Trophoblast cell (in vitro differentiated cells and primary cell): Measurements from ENCODE around the gene FHIT.

ENCODE experiments used
- DNase-seq, 2 donors: peaks; one replicate each; pipeline ENCODE4 v3.0.0-alpha.2; 2016
- H2AFZ ChIP-seq: 2 replicates; pipeline ENCODE4 v1.6.1; 2013; ENCODE audit warnings: low read length, moderate library complexity, mild to moderate bottlenecking; ENCODE audit not compliant: insufficient read depth, poor library complexity
- H2AK5ac ChIP-seq: 2 replicates; pipeline ENCODE4 v1.6.1; 2013; ENCODE audit warnings: mild to moderate bottlenecking, low read length
- H2BK120ac ChIP-seq: 2 replicates; pipeline ENCODE4 v1.6.1; 2013; ENCODE audit warnings: low read length, mild to moderate bottlenecking, moderate library complexity; ENCODE audit not compliant: insufficient read depth, poor library complexity
- H2BK12ac ChIP-seq: 2 replicates; pipeline ENCODE4 v1.6.1; 2013; ENCODE audit warnings: mild to moderate bottlenecking, low read length, moderate library complexity
- H2BK5ac ChIP-seq: 2 replicates; pipeline ENCODE4 v1.6.1; 2013; ENCODE audit warnings: low read length, low read depth, moderate library complexity, mild to moderate bottlenecking; ENCODE audit not compliant: poor library complexity
- H3K14ac ChIP-seq: 2 replicates; pipeline ENCODE4 v1.6.1; 2013; ENCODE audit warnings: mild to moderate bottlenecking, low read length
- H3K18ac ChIP-seq: 2 replicates; pipeline ENCODE4 v1.6.1; 2013; ENCODE audit warnings: mild to moderate bottlenecking, low read length
- H3K23ac ChIP-seq: 2 replicates; pipeline ENCODE4 v1.6.1; 2013; ENCODE audit warnings: low read length
- H3K27ac ChIP-seq: 2 replicates; pipeline ENCODE4 v1.5.1; 2013; ENCODE audit warnings: low read depth, mild to moderate bottlenecking, inconsistent platforms, low read length, moderate library complexity
- H3K27me3 ChIP-seq: 2 replicates; pipeline ENCODE4 v1.6.1; 2013; ENCODE audit warnings: inconsistent platforms, mild to moderate bottlenecking, low read length, moderate library complexity; ENCODE audit not compliant: insufficient read depth
- H3K36me3 ChIP-seq, 2 experiments: 1 replicate in 1 of 2; 2 replicates in 1 of 2; pipeline ENCODE4 v1.6.1; 2013; ENCODE audit warnings: low read length in 2 of 2, mild to moderate bottlenecking in 2 of 2, moderate library complexity in 1 of 2; ENCODE audit not compliant: insufficient read depth in 2 of 2, control insufficient read depth in 1 of 2
- H3K4ac ChIP-seq: 2 replicates; pipeline ENCODE4 v1.6.1; 2013; ENCODE audit warnings: low read depth, mild to moderate bottlenecking, low read length, moderate library complexity
- H3K4me1 ChIP-seq, 2 experiments: 1 replicate in 1 of 2; 2 replicates in 1 of 2; pipeline ENCODE4 v1.6.1; 2013; ENCODE audit warnings: low read length in 2 of 2, mild to moderate bottlenecking in 2 of 2, moderate library complexity in 1 of 2; ENCODE audit not compliant: insufficient read depth in 2 of 2, control insufficient read depth in 1 of 2
- H3K4me2 ChIP-seq: 2 replicates; pipeline ENCODE4 v1.6.1; 2013; ENCODE audit warnings: inconsistent platforms, mild to moderate bottlenecking, low read length, moderate library complexity
- H3K4me3 ChIP-seq: 2 replicates; pipeline ENCODE4 v1.5.1; 2013; ENCODE audit warnings: mild to moderate bottlenecking, low read depth, low read length, inconsistent platforms
- H3K79me1 ChIP-seq: one replicate; pipeline ENCODE4 v1.6.1; 2013; ENCODE audit warnings: low read length
- H3K79me2 ChIP-seq: 2 replicates; pipeline ENCODE4 v1.6.1; 2013; ENCODE audit warnings: low read length, mild to moderate bottlenecking; ENCODE audit not compliant: control insufficient read depth, insufficient read depth, poor library complexity
- H3K9ac ChIP-seq: 2 replicates; pipeline ENCODE4 v1.6.1; 2013; ENCODE audit warnings: mild to moderate bottlenecking, low read length
- H3K9me3 ChIP-seq: 2 replicates; pipeline ENCODE4 v1.6.1; 2013; ENCODE audit warnings: low read depth, mild to moderate bottlenecking, control low read depth, inconsistent platforms, low read length; ENCODE audit not compliant: insufficient read depth
- H4K12ac ChIP-seq: 2 replicates; pipeline ENCODE4 v1.6.1; 2013; ENCODE audit warnings: low read depth, mild to moderate bottlenecking, low read length, moderate library complexity
- H4K8ac ChIP-seq: 2 replicates; pipeline ENCODE4 v1.6.1; 2013; ENCODE audit warnings: low read depth, mild to moderate bottlenecking, low read length, moderate library complexity
- H4K91ac ChIP-seq: one replicate; pipeline ENCODE4 v1.6.1; 2013; ENCODE audit warnings: low read depth, mild to moderate bottlenecking, low read length, moderate library complexity
- WGBS: extraction: QIAGEN DNeasy Blood & Tissue Kit; methylation state at CpG from one replicate; pipeline ENCODE4 v1.1.7; 2013; ENCODE audit warnings: missing lambda C conversion rate; ENCODE audit not compliant: insufficient read length, insufficient coverage; ENCODE audit errors: extremely low coverage; 5-methylcytosine and 5-hydroxymethylcytosine counted together

Gene FHIT

DNA sequence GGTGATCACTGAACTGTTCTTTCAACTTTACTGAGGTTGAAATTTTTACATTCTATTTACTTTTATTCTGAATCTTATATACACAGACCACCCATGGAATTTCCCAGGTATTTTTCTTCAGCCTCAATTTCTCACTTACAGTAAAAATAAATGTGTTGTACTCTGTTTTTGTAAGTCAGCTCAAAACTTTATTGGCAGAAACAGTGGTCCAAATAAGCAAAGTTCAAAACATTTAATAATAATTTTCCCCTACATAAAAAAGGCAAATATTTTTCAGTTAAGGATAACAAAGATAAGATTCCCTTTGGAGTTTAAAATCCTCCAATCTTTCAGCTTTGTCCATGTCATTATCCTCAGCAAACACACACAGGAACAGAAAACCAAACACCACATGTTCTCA lies 738.0 kb downstream of the FHIT start:
- H3K14ac ChIP-seq = no peak overlapping the region
- H2BK5ac ChIP-seq = no peak overlapping the region
- no peak overlapping the region for H3K23ac ChIP-seq
- H3K4me3 ChIP-seq = no peak overlapping the region
- H3K9me3 ChIP-seq = peaks cover 2% of the 10 kb centered on the region
- H4K12ac ChIP-seq = no peak overlapping the region
- H3K27ac ChIP-seq = no peak overlapping the region
- no peak overlapping the region for H3K18ac ChIP-seq
- DNase-seq = no peak
- H3K4me2 ChIP-seq = no peak overlapping the region
- no peak overlapping the region for H2BK12ac ChIP-seq
- no peak overlapping the region for H2AFZ ChIP-seq
- H3K9ac ChIP-seq = no peak overlapping the region
- H3K36me3 ChIP-seq = no peaks in the 10 kb centered on the region
- H2AK5ac ChIP-seq = no peak overlapping the region
- no peaks in the 10 kb centered on the region for H3K79me1 ChIP-seq
- H4K8ac ChIP-seq = no peak overlapping the region
- H3K27me3 ChIP-seq = no peaks in the 10 kb centered on the region
- no peaks in the 10 kb centered on the region for H3K79me2 ChIP-seq
- no peak overlapping the region for H4K91ac ChIP-seq
- no peak overlapping the region for H2BK120ac ChIP-seq
- H3K4me1 ChIP-seq = no peaks in the 10 kb centered on the region
- no peak overlapping the region for H3K4ac ChIP-seq

DNA sequence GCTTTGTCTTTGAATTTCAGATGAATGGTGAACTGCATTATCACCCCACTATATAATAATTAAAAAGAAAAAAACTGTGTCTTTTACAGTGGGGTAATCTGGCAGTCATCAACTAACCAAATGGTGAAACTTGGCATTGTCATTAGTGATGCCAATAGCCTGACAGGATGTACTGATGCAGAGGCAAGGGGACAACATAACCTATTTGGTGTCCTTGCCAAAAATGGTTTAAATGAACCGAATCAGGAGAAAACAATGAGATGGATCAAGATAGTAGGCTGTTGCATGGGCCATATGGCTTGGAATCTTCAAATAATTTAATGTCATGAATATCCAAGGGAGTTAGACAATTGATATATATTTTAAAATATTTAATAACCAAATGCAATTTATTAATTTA lies 738.7 kb downstream of the FHIT start:
- H3K79me1 ChIP-seq = no peaks in the 10 kb centered on the region
- no peak overlapping the region for H2BK120ac ChIP-seq
- H3K4me3 ChIP-seq = no peak overlapping the region
- no peak overlapping the region for H2BK5ac ChIP-seq
- no peak overlapping the region for H3K23ac ChIP-seq
- peaks cover 2% of the 10 kb centered on the region for H3K9me3 ChIP-seq
- no peak overlapping the region for H2AK5ac ChIP-seq
- no peaks in the 10 kb centered on the region for H3K27me3 ChIP-seq
- no peak overlapping the region for H4K8ac ChIP-seq
- no peak overlapping the region for H2BK12ac ChIP-seq
- no peak overlapping the region for H3K18ac ChIP-seq
- no peak overlapping the region for H3K14ac ChIP-seq
- no peak overlapping the region for H4K12ac ChIP-seq
- H2AFZ ChIP-seq = no peak overlapping the region
- WGBS = no CpG with 5 or more reads among the region's 1 CpG
- DNase-seq = no peak
- no peaks in the 10 kb centered on the region for H3K79me2 ChIP-seq
- H3K27ac ChIP-seq = no peak overlapping the region
- H3K9ac ChIP-seq = no peak overlapping the region
- no peak overlapping the region for H3K4ac ChIP-seq
- no peak overlapping the region for H4K91ac ChIP-seq
- H3K4me2 ChIP-seq = no peak overlapping the region
- no peaks in the 10 kb centered on the region for H3K36me3 ChIP-seq
- H3K4me1 ChIP-seq = no peaks in the 10 kb centered on the region

DNA sequence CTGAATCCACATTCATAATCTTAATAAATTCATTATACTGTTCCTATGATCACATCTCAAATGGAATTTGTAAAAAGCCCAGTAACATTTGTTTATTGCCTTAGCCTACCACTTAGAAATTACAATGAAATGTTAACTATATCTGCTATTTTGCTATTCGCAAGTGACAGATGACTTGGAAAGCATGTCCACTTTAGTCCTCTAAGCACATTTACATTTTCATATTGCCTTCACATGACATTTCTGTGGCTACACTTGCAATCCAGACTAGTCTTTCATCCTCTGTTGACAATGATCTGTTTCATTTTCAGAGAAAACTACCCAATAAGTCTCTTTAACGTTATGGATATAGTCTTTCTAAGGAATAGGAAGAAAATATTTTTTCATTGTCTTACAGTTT lies 741.8 kb downstream of the FHIT start:
- Histone ChIP-seq H3K79me2 (no peaks in the 10 kb centered on the region), H3K9ac (no peak overlapping the region), H3K4me2 (no peak overlapping the region), H2BK120ac (no peak overlapping the region), H4K91ac (no peak overlapping the region), H3K4me3 (no peak overlapping the region), H2AFZ (no peak overlapping the region), H3K18ac (no peak overlapping the region), H3K79me1 (no peaks in the 10 kb centered on the region), H4K12ac (no peak overlapping the region), H3K4ac (no peak overlapping the region), H3K36me3 (no peaks in the 10 kb centered on the region), H2AK5ac (no peak overlapping the region), H3K27ac (no peak overlapping the region), H4K8ac (no peak overlapping the region), H2BK12ac (no peak overlapping the region), H3K27me3 (no peaks in the 10 kb centered on the region), H3K14ac (no peak overlapping the region), H3K4me1 (no peaks in the 10 kb centered on the region), H3K23ac (no peak overlapping the region), H3K9me3 (peaks cover 2% of the 10 kb centered on the region), H2BK5ac (no peak overlapping the region)
- no peak for DNase-seq
- WGBS = no CpG with 5 or more reads among the region's 2 CpGs

DNA sequence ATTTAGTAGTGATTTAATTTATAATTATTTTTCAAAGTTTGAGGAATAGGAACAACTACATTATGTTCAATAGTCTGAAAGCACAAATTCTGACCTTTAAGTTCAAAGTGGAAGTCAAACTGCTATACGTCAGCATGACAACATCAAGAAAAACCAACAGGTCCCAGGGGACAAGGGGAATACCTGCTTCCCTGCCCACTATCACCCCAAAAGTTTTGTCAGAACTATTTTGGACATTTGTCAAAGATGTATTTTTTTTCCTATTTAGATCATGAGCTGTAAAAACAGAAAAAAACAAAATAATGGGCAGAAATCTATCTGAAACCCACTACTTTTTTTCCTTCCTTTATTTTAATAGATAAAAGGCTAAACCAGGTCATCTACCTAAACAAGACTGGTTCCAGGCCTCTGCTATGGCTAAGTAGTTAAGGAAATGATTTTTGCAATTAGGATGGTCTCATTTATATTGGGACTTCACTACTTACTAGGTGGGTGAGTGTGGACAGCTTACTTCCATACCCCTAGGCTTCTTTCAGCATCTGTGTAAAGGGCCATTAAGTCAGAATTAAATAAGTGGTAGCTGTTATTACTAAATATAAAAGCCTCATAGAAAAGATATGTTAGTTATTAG lies 746.3 kb downstream of the FHIT start:
- WGBS = no CpG with 5 or more reads among the region's 1 CpG
- Histone ChIP-seq H3K4me1 (no peaks in the 10 kb centered on the region), H3K4me2 (no peak overlapping the region), H4K12ac (no peak overlapping the region), H3K23ac (no peak overlapping the region), H2BK12ac (no peak overlapping the region), H3K9me3 (no peaks in the 10 kb centered on the region), H3K79me1 (no peaks in the 10 kb centered on the region), H2AK5ac (no peak overlapping the region), H3K27me3 (no peaks in the 10 kb centered on the region), H3K9ac (no peak overlapping the region), H2BK120ac (no peak overlapping the region), H4K91ac (no peak overlapping the region), H3K14ac (no peak overlapping the region), H4K8ac (no peak overlapping the region), H2BK5ac (no peak overlapping the region), H3K36me3 (no peaks in the 10 kb centered on the region), H3K27ac (no peak overlapping the region), H3K18ac (no peak overlapping the region), H3K4me3 (no peak overlapping the region), H3K79me2 (no peaks in the 10 kb centered on the region), H2AFZ (no peak overlapping the region), H3K4ac (no peak overlapping the region)
- no peak for DNase-seq
